B cell (primary cell): Measurements from ENCODE around the gene HOMER3. TPM values are rescaled to one million over a fixed set of nuclear protein-coding genes. Genes with fewer than 3 reads are reported as not detected.

Experiments
- ATAC-seq: fragments of 200-7000 bp; cut with Tn5 transposase; one replicate; pipeline ENCODE4 v1.10.0; 2021; ENCODE audit warnings: low read depth, mild to moderate bottlenecking, moderate number of reproducible peaks, moderate library complexity
- CTCF ChIA-PET: fragments of 350-600 bp; sonication (Branson Sonifier 250); formaldehyde crosslinking; loops from one replicate; lab custom pipeline; 2021; ENCODE audit warnings: antibody characterized with exemption, inconsistent platforms; lab: Charles Lee
- POLR2A ChIA-PET: fragments of 350-600 bp; sonication (Branson Sonifier 250); formaldehyde crosslinking; loops from one replicate; lab custom pipeline; 2021; ENCODE audit warnings: antibody characterized with exemption; lab: Charles Lee
- DNase-seq: peaks from one replicate; pipeline ENCODE4 v3.0.0; 2013
- H2AFZ ChIP-seq: 2 replicates; pipeline ENCODE4 v1.6.1; 2012; ENCODE audit warnings: mild to moderate bottlenecking, low read depth, low read length; ENCODE audit not compliant: insufficient read depth, poor library complexity, severe bottlenecking
- H3K27ac ChIP-seq, 2 donors: 1 replicate in 1 of 2; 2 replicates in 1 of 2; pipeline ENCODE4 v1.5.1; 2012 to 2013; ENCODE audit warnings: low read length in 2 of 2, mild to moderate bottlenecking in 2 of 2, moderate library complexity in 1 of 2
- H3K27me3 ChIP-seq, 4 experiments: fragments of 200-600 bp in 1 of 4; sonication (generic) in 1 of 4; replicated peaks in 1 of 4; 1 replicate in 2 of 4; 2 replicates in 2 of 4; pipeline versions ENCODE4 v1.6.1 to v1.7.0; 2013 to 2016; ENCODE audit warnings: low read length in 3 of 4, mild to moderate bottlenecking in 2 of 4, mixed read lengths in 1 of 4, moderate library complexity in 1 of 4; ENCODE audit not compliant: insufficient read depth in 4 of 4, control insufficient read depth in 3 of 4; ENCODE audit errors: control extremely low read depth in 1 of 4
- H3K36me3 ChIP-seq, 2 experiments: replicated peaks in 1 of 2; 1 replicate in 1 of 2; 2 replicates in 1 of 2; pipeline versions ENCODE4 v1.6.1 to v1.7.1; 2013; ENCODE audit warnings: low read length in 1 of 2; ENCODE audit not compliant: insufficient read depth in 2 of 2, control insufficient read depth in 1 of 2; ENCODE audit errors: control extremely low read depth in 1 of 2, extremely low read depth in 1 of 2
- H3K4me1 ChIP-seq, 2 donors: fragments of 200-600 bp in 1 of 2; sonication (generic) in 1 of 2; 1 replicate in 1 of 2; 2 replicates in 1 of 2; pipeline versions ENCODE4 v1.5.1 to v1.6.1; 2013 to 2017; ENCODE audit warnings: low read length in 2 of 2; ENCODE audit not compliant: control insufficient read depth in 2 of 2, insufficient read depth in 2 of 2
- H3K4me2 ChIP-seq: replicated peaks from 2 replicates; pipeline ENCODE3; 2012; ENCODE audit warnings: mild to moderate bottlenecking, low read depth, low read length; ENCODE audit not compliant: poor library complexity, severe bottlenecking
- H3K4me3 ChIP-seq, 5 experiments: fragments of 200-600 bp in 1 of 5; sonication (generic) in 1 of 5; 1 replicate in 3 of 5; 2 replicates in 2 of 5; pipeline versions ENCODE4 v1.5.1 to v1.7.0; 2011 to 2016; ENCODE audit warnings: low read length in 4 of 5, mild to moderate bottlenecking in 4 of 5, low read depth in 2 of 5, control low read depth in 1 of 5, moderate library complexity in 1 of 5; ENCODE audit not compliant: insufficient read depth in 1 of 5; ENCODE audit errors: control extremely low read depth in 1 of 5, extremely low read depth in 1 of 5
- H3K79me2 ChIP-seq: fragments of 200-600 bp; sonication (generic); one replicate; pipeline ENCODE4 v1.6.0; 2016; ENCODE audit warnings: low read length; ENCODE audit not compliant: control insufficient read depth, insufficient read depth
- H3K9ac ChIP-seq: fragments of 200-600 bp; sonication (generic); 2 replicates; pipeline ENCODE4 v1.6.1; 2017; ENCODE audit warnings: mild to moderate bottlenecking, low read length, moderate library complexity
- H3K9me3 ChIP-seq, 3 donors: one replicate each; pipeline versions ENCODE4 v1.6.1 to v1.7.1; 2013; ENCODE audit warnings: low read length in 2 of 3; ENCODE audit not compliant: control insufficient read depth in 2 of 3, insufficient read depth in 1 of 3; ENCODE audit errors: control extremely low read depth in 1 of 3
- H4K20me1 ChIP-seq: 2 replicates; pipeline ENCODE4 v1.6.0; 2012; ENCODE audit warnings: mild to moderate bottlenecking, low read length; ENCODE audit not compliant: insufficient read depth, control insufficient read depth, poor library complexity, severe bottlenecking
- H3K27ac Mint-ChIP-seq: one replicate; pipeline ENCODE4 v1.8.0; 2021; ENCODE audit warnings: mixed read lengths
- H3K27me3 Mint-ChIP-seq: one replicate; pipeline ENCODE4 v1.8.0; 2021; ENCODE audit warnings: mixed read lengths
- H3K4me1 Mint-ChIP-seq: one replicate; pipeline ENCODE4 v1.8.0; 2021; ENCODE audit warnings: mixed read lengths
- H3K4me3 Mint-ChIP-seq: one replicate; pipeline ENCODE4 v1.8.0; 2021; ENCODE audit warnings: mixed read lengths
- H3K9me3 Mint-ChIP-seq: one replicate; pipeline ENCODE4 v1.8.0; 2022; ENCODE audit warnings: mixed read lengths; ENCODE audit not compliant: insufficient read depth
- EZH2 ChIP-seq: IDR thresholded peaks from 2 replicates; pipeline ENCODE4 v1.6.1; 2012; ENCODE audit warnings: borderline replicate concordance, low read depth, mild to moderate bottlenecking, moderate library complexity, low read length; ENCODE audit not compliant: insufficient read depth, poor library complexity, severe bottlenecking
- WGBS: methylation state at CpG from one replicate; pipeline ENCODE4 v1.1.5; 2013; ENCODE audit warnings: missing lambda C conversion rate; ENCODE audit not compliant: insufficient coverage; 5-methylcytosine and 5-hydroxymethylcytosine counted together
- intact Hi-C: fragments of 100-400 bp; cut with micrococcal nuclease; formaldehyde crosslinking; loops from one replicate; pipeline ENCODE4 v1.10.0; 2022
- polyA plus RNA-seq: library from polyadenylated mRNA; depleted of rRNA; stranded (reverse); fragments of >200 nt; gene quantifications from 2 replicates; pipeline ENCODE4 v1.2.3, GENCODE V29; 2012
- total RNA-seq, 2 donors: library from RNA; stranded (reverse); fragments of 120-200 nt in 1 of 2; gene quantifications; 1 replicate in 1 of 2; 2 replicates in 1 of 2; pipeline versions ENCODE4 v1.2.3 to v1.2.4, GENCODE V29; 2013 to 2022
- TF ChIP-seq, protein P1 (sequence below): fragments of 200-600 bp; IDR thresholded peaks from one replicate; pipeline ENCODE4 v1.8.0; 2022; ENCODE audit warnings: antibody characterized with exemption, mild to moderate bottlenecking

Gene HOMER3
- total and polyA plus RNA-seq, 2 donors (not counting 1 experiment from before 2014, with no cell fraction given), result 5.9 to 26.4 TPM

DNA sequence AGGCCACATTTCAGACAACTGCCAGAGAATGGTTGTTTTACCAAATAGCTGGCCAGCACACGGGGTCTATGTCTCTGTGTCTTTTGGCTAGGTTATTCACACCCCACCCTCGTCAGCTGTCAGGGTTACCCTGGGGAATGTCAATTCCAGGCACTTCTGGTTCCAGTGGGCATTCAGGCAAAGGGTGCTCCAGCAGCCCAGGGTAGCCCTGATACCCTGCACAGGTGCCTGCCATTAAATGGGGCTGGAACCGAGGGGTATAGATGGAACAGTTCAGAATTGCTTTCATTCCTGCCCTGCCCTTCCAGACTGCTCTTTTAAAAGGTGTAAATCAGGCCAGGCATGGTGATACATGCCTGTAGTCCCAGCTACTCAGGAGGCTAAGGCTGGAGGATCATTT, 43.2 kb upstream of the HOMER3 start:
- Histone ChIP-seq H3K36me3 (no peaks in the 10 kb centered on the region), H3K4me1 (peaks cover 0 to 3% of the 10 kb centered on the region in 2 donors), H3K9ac (no peak overlapping the region), H3K9me3 (no peaks in the 10 kb centered on the region), H3K27me3 (peaks cover 0 to 11% (median 3%) of the 10 kb centered on the region in 4 experiments), H3K4me3 (no peak overlapping the region), H3K79me2 (no peaks in the 10 kb centered on the region), H3K4me2 (no peak overlapping the region), H4K20me1 (no peaks in the 10 kb centered on the region), H3K27ac (no peak overlapping the region), H2AFZ (no peak overlapping the region)
- no peaks in the 10 kb centered on the region for H3K9me3 Mint-ChIP-seq
- intact Hi-C loops, result no loop called here
- POLR2A ChIA-PET, result no interaction called here
- ATAC-seq (no peak), DNase-seq (no peak)
- 100% methylated on average over 3 of the region's 3 CpGs for WGBS
- no peak for TF ChIP-seq EZH2
- TF ChIP-seq, protein P1, sequence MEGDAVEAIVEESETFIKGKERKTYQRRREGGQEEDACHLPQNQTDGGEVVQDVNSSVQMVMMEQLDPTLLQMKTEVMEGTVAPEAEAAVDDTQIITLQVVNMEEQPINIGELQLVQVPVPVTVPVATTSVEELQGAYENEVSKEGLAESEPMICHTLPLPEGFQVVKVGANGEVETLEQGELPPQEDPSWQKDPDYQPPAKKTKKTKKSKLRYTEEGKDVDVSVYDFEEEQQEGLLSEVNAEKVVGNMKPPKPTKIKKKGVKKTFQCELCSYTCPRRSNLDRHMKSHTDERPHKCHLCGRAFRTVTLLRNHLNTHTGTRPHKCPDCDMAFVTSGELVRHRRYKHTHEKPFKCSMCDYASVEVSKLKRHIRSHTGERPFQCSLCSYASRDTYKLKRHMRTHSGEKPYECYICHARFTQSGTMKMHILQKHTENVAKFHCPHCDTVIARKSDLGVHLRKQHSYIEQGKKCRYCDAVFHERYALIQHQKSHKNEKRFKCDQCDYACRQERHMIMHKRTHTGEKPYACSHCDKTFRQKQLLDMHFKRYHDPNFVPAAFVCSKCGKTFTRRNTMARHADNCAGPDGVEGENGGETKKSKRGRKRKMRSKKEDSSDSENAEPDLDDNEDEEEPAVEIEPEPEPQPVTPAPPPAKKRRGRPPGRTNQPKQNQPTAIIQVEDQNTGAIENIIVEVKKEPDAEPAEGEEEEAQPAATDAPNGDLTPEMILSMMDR, result no peak
- peaks cover 4% of the 10 kb centered on the region for H3K4me1 Mint-ChIP-seq
- CTCF ChIA-PET, result no interaction called here
- peaks cover 18% of the 10 kb centered on the region for H3K27me3 Mint-ChIP-seq
- H3K4me3 Mint-ChIP-seq, result no peak overlapping the region
- H3K27ac Mint-ChIP-seq, result no peak overlapping the region

DNA sequence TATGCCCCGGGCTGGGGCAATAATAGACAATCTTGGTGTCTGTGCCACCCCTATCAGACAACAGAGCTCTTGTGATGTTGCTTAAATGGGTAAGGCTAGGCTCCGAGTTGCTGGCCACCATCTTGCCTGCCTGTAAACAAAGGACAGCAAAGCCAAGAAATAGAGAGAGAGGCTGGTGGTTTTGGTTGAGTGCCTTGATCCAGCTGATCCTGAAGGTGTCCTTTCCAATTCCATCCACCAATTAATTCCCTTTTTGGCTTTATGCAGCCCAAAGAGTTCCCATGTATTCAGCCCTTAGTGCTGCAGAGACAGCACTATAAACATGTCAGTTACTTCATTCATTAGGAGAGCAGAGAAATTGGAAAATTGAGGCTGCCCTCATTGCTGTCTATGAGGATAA, 41.7 kb upstream of the HOMER3 start:
- Histone ChIP-seq H3K9ac (no peak overlapping the region), H3K79me2 (no peaks in the 10 kb centered on the region), H4K20me1 (no peaks in the 10 kb centered on the region), H3K4me3 (no peak overlapping the region), H3K27ac (no peak overlapping the region), H2AFZ (no peak overlapping the region), H3K27me3 (peaks cover 0 to 11% (median 3%) of the 10 kb centered on the region in 4 experiments), H3K4me2 (no peak overlapping the region), H3K9me3 (no peaks in the 10 kb centered on the region), H3K4me1 (peaks cover 0 to 3% of the 10 kb centered on the region in 2 donors), H3K36me3 (no peaks in the 10 kb centered on the region)
- no peak for TF ChIP-seq EZH2
- TF ChIP-seq, protein P1, result no peak
- ATAC-seq (no peak), DNase-seq (no peak)
- H3K27ac Mint-ChIP-seq, result no peak overlapping the region
- 100% methylated on average over 1 of the region's 2 CpGs for WGBS
- CTCF ChIA-PET, result interaction anchor here (1.3 kb wide), 1 partner anchor 19 kb away, joined by 3 read pairs; no protein-coding TSS in a partner anchor
- H3K4me1 Mint-ChIP-seq, result peaks cover 4% of the 10 kb centered on the region
- H3K27me3 Mint-ChIP-seq, result peaks cover 23% of the 10 kb centered on the region
- no peaks in the 10 kb centered on the region for H3K9me3 Mint-ChIP-seq
- H3K4me3 Mint-ChIP-seq, result no peak overlapping the region
- intact Hi-C loops, result no loop called here
- POLR2A ChIA-PET, result interaction anchor here (0.6 kb wide), 1 partner anchor 22 kb away, joined by 3 read pairs; no protein-coding TSS in a partner anchor
